Omental fat pad (tissue), 4 donors: ENCODE measurements around the gene NFATC2IP. TPM values are rescaled to one million over a fixed set of nuclear protein-coding genes. Genes with fewer than 3 reads are reported as not detected.

Source experiments
- ATAC-seq: fragments of 150-250 bp; one replicate; pipeline ENCODE4 v1.9.1; 2016; ENCODE audit warnings: mild to moderate bottlenecking, moderate library complexity; ENCODE audit not compliant: low FRiP score
- DNase-seq: peaks from one replicate; pipeline ENCODE4 v3.0.0-alpha.2; 2019; ENCODE audit warnings: low spot score
- CTCF ChIP-seq, 3 donors: fragments of 450-650 bp; IDR thresholded peaks; one replicate each; pipeline ENCODE4 v1.5.1; 2016 to 2017; ENCODE audit warnings: antibody characterized with exemption in 3 of 3, mild to moderate bottlenecking in 3 of 3, moderate library complexity in 2 of 3
- total RNA-seq, 4 donors: library from RNA; depleted of rRNA; stranded (reverse); fragments of >200 nt; gene quantifications; one replicate each; pipeline ENCODE4 v1.1.0, GENCODE V29; 2016

NFATC2IP gene
- total RNA-seq, 4 donors from 2014 or later: 22.1 to 33.4 (median 29.3) TPM

DNA sequence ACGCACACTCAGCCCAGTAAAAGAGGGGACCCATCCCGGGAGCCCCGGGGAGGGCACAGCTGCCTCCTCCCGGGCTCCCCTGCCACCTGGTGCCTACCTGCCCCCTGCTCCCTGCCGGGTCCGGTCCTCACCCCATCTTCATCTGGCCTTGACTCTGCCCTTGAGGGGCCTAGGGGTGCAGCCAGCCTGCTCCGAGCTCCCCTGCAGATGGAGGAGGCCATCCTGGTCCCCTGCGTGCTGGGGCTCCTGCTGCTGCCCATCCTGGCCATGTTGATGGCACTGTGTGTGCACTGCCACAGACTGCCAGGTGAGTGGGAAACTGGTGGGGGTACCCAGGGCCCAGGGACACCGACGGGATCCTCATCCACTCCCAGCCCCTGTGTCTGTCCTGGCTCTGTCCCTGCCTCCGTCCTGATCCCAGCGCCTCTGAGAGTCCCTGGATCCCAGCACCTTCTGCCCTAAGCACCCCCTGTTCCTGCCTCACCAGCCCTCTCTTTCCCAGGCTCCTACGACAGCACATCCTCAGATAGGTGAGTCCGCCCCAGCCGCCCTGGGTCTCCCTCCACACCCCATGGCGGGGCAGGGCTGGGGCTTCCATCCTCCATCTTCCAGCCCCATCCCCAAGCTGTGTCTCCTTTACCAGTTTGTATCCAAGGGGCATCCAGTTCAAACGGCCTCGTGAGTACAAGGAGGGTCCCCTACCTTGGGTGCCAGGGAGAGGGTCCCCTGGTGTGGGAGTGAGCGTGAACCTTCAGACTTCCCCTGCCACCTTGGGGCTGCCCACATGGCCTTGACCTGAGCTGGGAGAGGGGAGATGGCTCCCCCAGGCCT, 34.7 kb downstream of the NFATC2IP start:
- TF ChIP-seq CTCF (IDR thresholded peaks at IDR 0.05): no peak
- DNase-seq (no peak), ATAC-seq (no peak)

DNA sequence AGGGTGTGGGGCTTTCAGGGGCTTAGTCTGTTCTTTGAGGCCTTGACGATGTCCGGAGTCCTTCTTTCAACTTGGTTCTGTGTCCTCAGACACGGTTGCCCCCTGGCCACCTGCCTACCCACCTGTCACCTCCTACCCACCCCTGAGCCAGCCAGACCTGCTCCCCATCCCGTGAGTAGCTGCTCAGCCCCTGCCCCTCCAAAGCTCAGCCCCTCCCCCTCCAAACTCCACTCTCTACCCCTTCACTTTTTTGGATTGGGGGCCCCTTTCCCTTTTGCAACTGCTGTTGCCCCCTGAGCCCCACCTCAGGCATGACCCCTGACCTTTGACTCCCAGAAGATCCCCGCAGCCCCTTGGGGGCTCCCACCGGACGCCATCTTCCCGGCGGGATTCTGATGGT, 35.3 kb downstream of the NFATC2IP start:
- no peak for TF ChIP-seq CTCF (IDR thresholded peaks at IDR 0.05)
- ATAC-seq (no peak), DNase-seq (no peak)

DNA sequence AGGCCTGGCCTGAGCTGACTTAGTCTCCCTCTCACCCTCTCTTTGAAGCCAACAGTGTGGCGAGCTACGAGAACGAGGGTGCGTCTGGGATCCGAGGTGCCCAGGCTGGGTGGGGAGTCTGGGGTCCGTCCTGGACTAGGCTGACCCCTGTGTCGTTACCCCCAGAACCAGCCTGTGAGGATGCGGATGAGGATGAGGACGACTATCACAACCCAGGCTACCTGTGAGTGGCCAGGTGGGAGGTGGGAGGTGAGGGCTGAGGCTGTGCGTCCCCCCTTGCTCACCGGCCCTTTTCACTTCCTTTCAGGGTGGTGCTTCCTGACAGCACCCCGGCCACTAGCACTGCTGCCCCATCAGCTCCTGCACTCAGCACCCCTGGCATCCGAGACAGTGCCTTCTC, 35.8 kb downstream of the NFATC2IP start:
- TF ChIP-seq CTCF (IDR thresholded peaks at IDR 0.05): no peak
- no peak for ATAC-seq
- no peak for DNase-seq

DNA sequence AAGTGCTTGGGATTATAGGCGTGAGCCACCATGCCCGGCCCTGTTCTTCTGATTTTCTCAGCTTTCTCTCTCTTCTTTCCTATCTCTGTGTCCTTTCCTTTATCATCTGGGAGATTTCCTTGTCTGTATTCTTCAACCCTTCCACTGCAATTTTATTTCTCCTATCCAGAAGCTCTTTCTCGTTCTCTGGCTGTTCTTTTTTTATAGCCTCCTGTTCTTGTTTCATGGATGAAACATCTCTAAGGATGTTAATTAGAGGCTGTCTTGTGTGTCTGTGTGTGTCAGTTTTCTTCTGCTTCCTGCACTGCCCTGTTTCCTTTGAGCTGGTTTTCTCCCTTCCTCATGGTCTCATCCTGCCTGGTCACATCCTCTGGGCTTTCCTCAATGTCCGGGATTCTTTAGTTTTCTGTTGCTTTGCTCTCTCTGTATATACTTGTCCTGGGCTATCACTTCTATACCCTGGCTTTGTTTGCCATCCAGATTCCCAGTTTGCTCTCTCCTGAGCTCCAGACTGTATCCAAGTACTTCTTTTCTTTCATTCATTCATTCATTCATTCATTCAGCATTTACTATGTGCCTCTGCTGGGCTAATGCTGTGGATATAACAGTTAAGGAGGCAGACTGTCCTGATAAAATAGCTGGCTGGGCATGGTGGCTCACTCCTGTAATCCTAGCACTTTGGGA, 36.6 kb downstream of the NFATC2IP start:
- no peak for TF ChIP-seq CTCF (IDR thresholded peaks at IDR 0.05)
- DNase-seq (no peak), ATAC-seq (no peak)

- DNase-seq: no peak
- no peak for ATAC-seq
- TF ChIP-seq CTCF (IDR thresholded peaks at IDR 0.05): no peak
Measured at GRCh38 chr16:28989363-28989762, 38.6 kb downstream of the NFATC2IP start.

GRCh38 chr16:28990375-28991040, 39.8 kb downstream of the NFATC2IP start:
- no peak for TF ChIP-seq CTCF (IDR thresholded peaks at IDR 0.05)

More at GRCh38 chr16:28990375-28991040, 39.8 kb downstream of the NFATC2IP start:
- DNase-seq: no peak
- ATAC-seq: no peak
